ENCODE measurements around the gene PACS1.

The PACS1 gene

GRCh38 chr11:66237867-66238266, 167.8 kb downstream of the PACS1 start:
- H3K4me3 ChIP-seq (ENCODE audit: low read depth, low read length): no peak overlapping the region
- DNase-seq (ENCODE audit: low read depth): no peak
- no peak for TF ChIP-seq CTCF (IDR thresholded peaks at IDR 0.05; ENCODE audit: control insufficient read depth, extremely low read depth, insufficient read depth)

DNA sequence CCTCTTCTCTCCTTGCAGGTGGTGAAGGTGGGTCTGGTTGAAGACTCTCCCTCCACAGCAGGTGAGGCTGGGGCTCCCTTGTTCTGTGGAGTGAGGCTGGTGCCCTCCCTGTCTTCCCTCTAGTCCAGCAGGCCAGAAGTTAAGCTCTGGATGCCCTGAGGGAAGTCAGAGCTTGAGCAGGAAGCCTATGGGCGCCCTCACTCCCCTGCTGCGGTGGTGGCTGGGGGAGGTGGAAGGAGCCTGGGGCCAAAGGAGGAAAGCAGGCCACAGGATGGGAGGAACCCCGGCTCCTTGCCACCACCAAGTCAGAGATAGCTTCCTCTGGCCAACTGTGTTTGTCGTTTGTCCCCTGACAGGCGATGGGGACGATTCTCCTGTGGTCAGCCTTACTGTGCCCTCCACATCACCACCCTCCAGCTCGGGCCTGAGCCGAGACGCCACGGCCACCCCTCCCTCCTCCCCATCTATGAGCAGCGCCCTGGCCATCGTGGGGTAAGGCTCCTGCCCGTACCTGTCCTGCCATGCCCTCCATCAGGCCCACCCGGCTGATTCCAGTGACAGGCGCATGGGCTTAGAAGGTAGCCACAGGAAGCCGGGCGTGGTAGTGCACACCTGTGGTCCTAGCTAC, 168.8 kb downstream of the PACS1 start:
- no peak for DNase-seq (ENCODE audit: low read depth)
- H3K4me3 ChIP-seq (ENCODE audit: low read depth, low read length): no peak overlapping the region
- no peak for TF ChIP-seq CTCF (IDR thresholded peaks at IDR 0.05; ENCODE audit: control insufficient read depth, extremely low read depth, insufficient read depth)

GRCh38 chr11:66239511-66239910, 169.4 kb downstream of the PACS1 start:
- no peak for DNase-seq (ENCODE audit: low read depth)
- TF ChIP-seq CTCF (IDR thresholded peaks at IDR 0.05; ENCODE audit: control insufficient read depth, extremely low read depth, insufficient read depth): no peak
- H3K4me3 ChIP-seq (ENCODE audit: low read depth, low read length): no peak overlapping the region

GRCh38 chr11:66239998-66240780, 170.1 kb downstream of the PACS1 start:
- H3K4me3 ChIP-seq (ENCODE audit: low read depth, low read length): no peak overlapping the region
- TF ChIP-seq CTCF (IDR thresholded peaks at IDR 0.05; ENCODE audit: control insufficient read depth, extremely low read depth, insufficient read depth): no peak
- DNase-seq (ENCODE audit: low read depth): no peak

DNA sequence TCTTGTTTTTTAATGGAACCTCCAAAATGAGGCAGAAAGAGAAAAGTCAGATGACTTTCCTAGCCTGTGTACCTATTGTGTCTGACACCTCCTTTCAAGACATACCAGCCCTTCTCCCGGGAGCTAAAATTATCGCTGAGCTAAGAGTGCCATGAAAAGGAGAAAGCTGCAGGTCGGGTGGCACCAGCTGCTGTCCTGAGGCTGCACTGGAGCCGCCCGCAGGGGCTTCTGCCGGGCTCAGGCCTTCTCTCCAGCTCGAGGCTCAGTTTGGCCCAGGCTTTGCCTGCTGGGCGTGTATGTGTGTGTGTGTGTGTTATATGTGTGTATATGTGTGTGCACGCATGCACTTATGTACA, 170.7 kb downstream of the PACS1 start:
- no peak overlapping the region for H3K4me3 ChIP-seq (ENCODE audit: low read depth, low read length)
- DNase-seq (ENCODE audit: low read depth): no peak
- TF ChIP-seq CTCF (IDR thresholded peaks at IDR 0.05; ENCODE audit: control insufficient read depth, extremely low read depth, insufficient read depth): no peak

- no peak overlapping the region for H3K4me3 ChIP-seq (ENCODE audit: low read depth, low read length)
- no peak for DNase-seq (ENCODE audit: low read depth)
- TF ChIP-seq CTCF (IDR thresholded peaks at IDR 0.05; ENCODE audit: control insufficient read depth, extremely low read depth, insufficient read depth): no peak
These were observed 172.2 kb downstream of the PACS1 start for GRCh38 chr11:66242095-66242765.

Measured in LNCaP clone FGC (cell line).